HEK293 (cell line): ENCODE data around the gene MAP2K6.

Experiments used
- CTCF ChIP-seq: fragments of 450-650 bp; formaldehyde crosslinking; IDR thresholded peaks from 2 replicates; pipeline ENCODE4 v1.5.1; 2016; ENCODE audit warnings: missing biosample characterization, missing genetic modification characterization
- ELK4 ChIP-seq: IDR thresholded peaks from 2 replicates; pipeline ENCODE4 v1.6.1; 2011; ENCODE audit warnings: mild to moderate bottlenecking, low read depth, low read length, borderline replicate concordance
- PATZ1 ChIP-seq: fragments of 450-650 bp; formaldehyde crosslinking; IDR thresholded peaks from 2 replicates; pipeline ENCODE4 v1.5.1; 2016; ENCODE audit warnings: missing biosample characterization, missing genetic modification characterization
- PBX3 ChIP-seq: sonication (generic); formaldehyde crosslinking; IDR thresholded peaks from 2 replicates; pipeline ENCODE4 v1.8.1; 2022; ENCODE audit warnings: mild to moderate bottlenecking, moderate library complexity, missing genetic modification reagents
- TCF7L2 ChIP-seq: IDR thresholded peaks from 2 replicates; pipeline ENCODE4 v1.6.1; 2011; ENCODE audit warnings: low read depth, mild to moderate bottlenecking, inconsistent platforms, low read length, moderate library complexity, borderline replicate concordance
- ZBTB21 ChIP-seq: fragments of 450-650 bp; formaldehyde crosslinking; IDR thresholded peaks from 2 replicates; pipeline ENCODE4 v1.5.1; 2017; ENCODE audit warnings: missing biosample characterization, missing genetic modification characterization
- ZBTB7A ChIP-seq: fragments of 450-650 bp; formaldehyde crosslinking; IDR thresholded peaks from 2 replicates; pipeline ENCODE4 v1.5.1; 2016; ENCODE audit warnings: low read depth, missing biosample characterization, missing genetic modification characterization
- ZNF157 ChIP-seq: fragments of 450-650 bp; formaldehyde crosslinking; IDR thresholded peaks from 2 replicates; pipeline ENCODE4 v1.5.1; 2016; ENCODE audit warnings: missing biosample characterization, missing genetic modification characterization
- ZNF776 ChIP-seq: fragments of 450-650 bp; formaldehyde crosslinking; IDR thresholded peaks from 2 replicates; pipeline ENCODE4 v1.5.0; 2017; ENCODE audit warnings: missing biosample characterization, missing genetic modification characterization, borderline replicate concordance

- no peak for TF ChIP-seq ZBTB21 (tag by site-specific recombination)
- TF ChIP-seq CTCF: no peak
- TF ChIP-seq TCF7L2: no peak
- TF ChIP-seq PBX3 (CRISPR knock-in tag): no peak
- no peak for TF ChIP-seq ZNF157 (tag by site-specific recombination)
- no peak for TF ChIP-seq ZNF776 (tag by site-specific recombination)
- no peak for TF ChIP-seq ZBTB7A (tag by site-specific recombination)
- no peak for TF ChIP-seq PATZ1 (tag by site-specific recombination)
- TF ChIP-seq ELK4: no peak
Measured at GRCh38 chr17:69450131-69450530, 35.6 kb downstream of the MAP2K6 start.
